Activated CD4-positive, alpha-beta T cell treated with anti-CD3 and anti-CD28 coated beads, Interleukin-2, amount 50 U/mL, for 24 hours (primary cell): ENCODE results near the gene GLIPR1L1.
"Not testable (repeated sequence)": the region's sequence is repeated elsewhere in the genome, so short reads cannot be mapped to it uniquely, and the experiment has no call there.

Experiments used
- DNase-seq, 2 donors: peaks; one replicate each; pipeline ENCODE4 v3.0.0-alpha.2; 2020; ENCODE audit warnings: low read depth in 1 of 2, low spot score in 1 of 2

GLIPR1L1 gene

GRCh38 chr12:75334384-75335030, at the start of gene GLIPR1L1:
GLIPR1L1 (plus strand) TSS chr12:75334670; CDS start chr12:75334729, 59 bp downstream.
- DNase-seq: peak; percentile 64 to 78

- DNase-seq: no peak
These were observed 45.6 kb upstream of the GLIPR1L1 start for GRCh38 chr12:75288860-75289259.

- DNase-seq: no peak
These were observed 44.7 kb upstream of the GLIPR1L1 start for GRCh38 chr12:75289753-75290152.

GRCh38 chr12:75291014-75291413, 43.5 kb upstream of the GLIPR1L1 start:
- no peak for DNase-seq

- no peak for DNase-seq
These were observed 40.1 kb upstream of the GLIPR1L1 start for GRCh38 chr12:75294336-75294735.

GRCh38 chr12:75294797-75295196, 39.7 kb upstream of the GLIPR1L1 start:
- DNase-seq: no peak

- no peak for DNase-seq
These were observed 32.2 kb upstream of the GLIPR1L1 start for GRCh38 chr12:75302225-75302624.

- DNase-seq: no peak
These were observed 31.7 kb upstream of the GLIPR1L1 start for GRCh38 chr12:75302781-75303180.

- no peak for DNase-seq
These were observed 28.8 kb upstream of the GLIPR1L1 start for GRCh38 chr12:75305412-75306332.

GRCh38 chr12:75308279-75308678, 26.2 kb upstream of the GLIPR1L1 start:
- DNase-seq: no peak

GRCh38 chr12:75311369-75311768, 23.1 kb upstream of the GLIPR1L1 start:
- no peak for DNase-seq

- DNase-seq: no peak
These were observed 19.0 kb upstream of the GLIPR1L1 start for GRCh38 chr12:75315518-75315917.

GRCh38 chr12:75317784-75318183, 16.7 kb upstream of the GLIPR1L1 start:
- DNase-seq: no peak

- no peak for DNase-seq
These were observed 12.0 kb upstream of the GLIPR1L1 start for GRCh38 chr12:75322464-75322863.

- DNase-seq: no peak
These were observed 10.8 kb upstream of the GLIPR1L1 start for GRCh38 chr12:75323663-75324062.

GRCh38 chr12:75327642-75328041, 6.8 kb upstream of the GLIPR1L1 start:
- DNase-seq: no peak

- peak; percentile 33 to 36 for DNase-seq
These were observed 4.3 kb upstream of the GLIPR1L1 start, which contains the start of gene CAPS2 for GRCh38 chr12:75329918-75330826. CAPS2 (minus strand) TSS chr12:75330324; CDS start chr12:75326498, 3,826 bp downstream.

- DNase-seq: no peak
These were observed 3.4 kb downstream of the GLIPR1L1 start for GRCh38 chr12:75337905-75338304.

GRCh38 chr12:75341873-75342272, 7.4 kb downstream of the GLIPR1L1 start:
- DNase-seq: no peak

- no peak for DNase-seq
These were observed 11.1 kb downstream of the GLIPR1L1 start for GRCh38 chr12:75345531-75345930.

- not testable (repeated sequence) for DNase-seq
These were observed 11.7 kb downstream of the GLIPR1L1 start for GRCh38 chr12:75346215-75346614.
